Bladder microvascular endothelial cell (primary cell): ENCODE results near the gene THAP8. TPM values are rescaled to one million over a fixed set of nuclear protein-coding genes. Genes with fewer than 3 reads are reported as not detected.

Source experiments
- total RNA-seq: library from RNA; depleted of rRNA; stranded (reverse); fragments of >200 nt; gene quantifications from 2 replicates; pipeline ENCODE4 v1.2.3, GENCODE V29; 2014

Gene THAP8
- 0.31 and 0.65 TPM in 2 replicates for total RNA-seq

GRCh38 chr19:36054119-36054732 lies at the start of gene THAP8:
TSS of gene THAP8 (minus strand) at chr19:36054285. CDS start at chr19:36054217, 68 bp downstream.

GRCh38 chr19:36054733-36055686 lies 925 bp upstream of the THAP8 start, which contains the start of gene WDR62:
TSS of gene WDR62 (plus strand) at chr19:36054897. CDS start at chr19:36054972, 75 bp downstream.

GRCh38 chr19:36032251-36033104 lies 21.6 kb downstream of the THAP8 start, which contains the start of gene CLIP3:
TSS of gene CLIP3 (minus strand) at chr19:36032873. CDS start at chr19:36032357, 516 bp downstream.

GRCh38 chr19:36014012-36014924 lies 39.8 kb downstream of the THAP8 start, which contains the start of gene ALKBH6:
TSS of gene ALKBH6 (minus strand) at chr19:36014213. CDS start at chr19:36013397, 816 bp downstream.

GRCh38 chr19:36008336-36008978 lies 45.6 kb downstream of the THAP8 start, which contains the start of gene SYNE4:
TSS of gene SYNE4 (minus strand) at chr19:36008813. CDS start at chr19:36008681, 132 bp downstream.

GRCh38 chr19:35995048-35995993 lies 58.8 kb downstream of the THAP8 start, which contains the start of gene SDHAF1:
TSS of gene SDHAF1 (plus strand) at chr19:35995188. CDS start at chr19:35995275, 87 bp downstream.

Other genes starting within 250 kb of the THAP8 start
- gene PRODH2, start 241.4 kb downstream of the THAP8 start, total RNA-seq = not detected in 2 replicates
- not detected in 2 replicates for gene NPHS1, start 201.8 kb downstream of the THAP8 start, total RNA-seq
- gene KIRREL2, start 197.4 kb downstream of the THAP8 start, total RNA-seq = under 0.01 TPM in 1 of 2 replicates, not detected in the other
- gene APLP1, start 185.7 kb downstream of the THAP8 start, total RNA-seq = 1.3 and 8.4 TPM in 2 replicates
- 3.1 and 3.5 TPM in 2 replicates for gene NFKBID, start 153.7 kb downstream of the THAP8 start, total RNA-seq
- not detected in 2 replicates for gene HCST, start 151.8 kb downstream of the THAP8 start, total RNA-seq
- not detected in 2 replicates for gene TYROBP, start 146.0 kb downstream of the THAP8 start, total RNA-seq
- 2.5 and 2.8 TPM in 2 replicates for gene LRFN3, start 117.9 kb downstream of the THAP8 start, total RNA-seq
- gene SDHAF1, start 59.1 kb downstream of the THAP8 start, total RNA-seq = 9.8 and 12.1 TPM in 2 replicates
- gene SYNE4, start 45.5 kb downstream of the THAP8 start, total RNA-seq = 0.06 TPM in 1 of 2 replicates, not detected in the other
- 7.4 and 9.4 TPM in 2 replicates for gene ALKBH6, start 40.1 kb downstream of the THAP8 start, total RNA-seq
- gene CLIP3, start 21.4 kb downstream of the THAP8 start, total RNA-seq = 0.81 and 6.7 TPM in 2 replicates
- gene WDR62, start 612 bp upstream of the THAP8 start, total RNA-seq = 3.9 and 4.4 TPM in 2 replicates
- not detected in 2 replicates for gene OVOL3, start 56.9 kb upstream of the THAP8 start, total RNA-seq
- gene POLR2I, start 60.6 kb upstream of the THAP8 start, total RNA-seq = 91.3 and 94.6 TPM in 2 replicates
- 189 and 207 TPM in 2 replicates for gene TBCB, start 61.2 kb upstream of the THAP8 start, total RNA-seq
- 343 and 488 TPM in 2 replicates for gene CAPNS1, start 85.8 kb upstream of the THAP8 start, total RNA-seq
- 27.5 and 56.7 TPM in 2 replicates for gene COX7A1, start 98.2 kb upstream of the THAP8 start, total RNA-seq
- 2.4 and 4.8 TPM in 2 replicates for gene ZNF565, start 160.4 kb upstream of the THAP8 start, total RNA-seq
- 41.9 and 139 TPM in 2 replicates for gene ZNF146, start 160.8 kb upstream of the THAP8 start, total RNA-seq